Smooth muscle cell of the brain vasculature (primary cell): Measurements from ENCODE around the gene EPB41.
"Not testable (repeated sequence)": the region's sequence is repeated elsewhere in the genome, so short reads cannot be mapped to it uniquely, and the experiment has no call there.

ENCODE experiments used
- DNase-seq: peaks from one replicate; pipeline ENCODE4 v3.0.0-alpha.2; 2012; ENCODE audit warnings: low read depth, low spot score

EPB41 gene

GRCh38 chr1:29131056-29131455 lies 216.7 kb downstream of the EPB41 start:
- not testable (repeated sequence) for DNase-seq

GRCh38 chr1:29133861-29134694 lies 219.7 kb downstream of the EPB41 start:
- no peak for DNase-seq

GRCh38 chr1:29134695-29135028 lies 220.3 kb downstream of the EPB41 start:
- no peak for DNase-seq

- DNase-seq = no peak
Observed at GRCh38 chr1:29136391-29136915, 222.1 kb downstream of the EPB41 start.

GRCh38 chr1:29142714-29143113 lies 228.3 kb downstream of the EPB41 start:
- DNase-seq = no peak

- DNase-seq = no peak
Observed at GRCh38 chr1:29144178-29144577, 229.8 kb downstream of the EPB41 start.

- no peak for DNase-seq
Observed at GRCh38 chr1:29145739-29146437, 231.5 kb downstream of the EPB41 start.

GRCh38 chr1:29148656-29149491 lies 234.5 kb downstream of the EPB41 start:
- no peak for DNase-seq

GRCh38 chr1:29150346-29150745 lies 236.0 kb downstream of the EPB41 start:
- not testable (repeated sequence) for DNase-seq

GRCh38 chr1:29152046-29152805 lies 237.9 kb downstream of the EPB41 start:
- DNase-seq = no peak

- DNase-seq = no peak
Observed at GRCh38 chr1:29156543-29157268, 242.3 kb downstream of the EPB41 start.

- DNase-seq = no peak
Observed at GRCh38 chr1:29157269-29157601, 242.9 kb downstream of the EPB41 start.

GRCh38 chr1:29159773-29160172 lies 245.4 kb downstream of the EPB41 start:
- no peak for DNase-seq

- no peak for DNase-seq
Observed at GRCh38 chr1:29162025-29162424, 247.7 kb downstream of the EPB41 start.

GRCh38 chr1:29162476-29163138 lies 248.2 kb downstream of the EPB41 start:
- DNase-seq = no peak

GRCh38 chr1:29164588-29164987 lies 250.2 kb downstream of the EPB41 start:
- no peak for DNase-seq

- DNase-seq = no peak
Observed at GRCh38 chr1:29166291-29166878, 252.0 kb downstream of the EPB41 start.

- DNase-seq = no peak
Observed at GRCh38 chr1:29167904-29168303, 253.5 kb downstream of the EPB41 start.
